ENCODE results near the gene MYOM3. TPM values are rescaled to one million over a fixed set of nuclear protein-coding genes. Genes with fewer than 3 reads are reported as not detected.

Gene MYOM3
- total and polyA plus RNA-seq, 5 donors from 2014 or later, result not detected

- no peak for DNase-seq
- H3K9me3 ChIP-seq (ENCODE audit: control insufficient read depth in 2 of 2, low read length in 2 of 2), result no peaks in the 10 kb centered on the region
- H3K4me1 ChIP-seq (ENCODE audit: control insufficient read depth, insufficient read depth, low read length, poor library complexity, severe bottlenecking), result no peaks in the 10 kb centered on the region
- peaks cover 3% of the 10 kb centered on the region for H3K27me3 ChIP-seq (ENCODE audit: control insufficient read depth, insufficient read depth, low read length)
- Mint-ChIP-seq H3K4me1 (no peaks in the 10 kb centered on the region), H3K27ac (peak overlapping the region in 1 of 3 donors; percentile 56), H3K36me3 (no peaks in the 10 kb centered on the region), H3K27me3 (peaks cover 27% of the 10 kb centered on the region), H3K4me3 (no peak overlapping the region), H3K9me3 (peaks cover 0 to 1% (median 0%) of the 10 kb centered on the region in 7 donors)
- ATAC-seq (ENCODE audit: low read depth in 2 of 2), result no peak
- no peaks in the 10 kb centered on the region for H3K36me3 ChIP-seq (ENCODE audit: control insufficient read depth, insufficient read depth, low read length)
- H3K4me3 ChIP-seq (ENCODE audit: low read depth, low read length), result no peak overlapping the region
- no peak overlapping the region for H3K27ac ChIP-seq (ENCODE audit: insufficient read depth, low read length, poor library complexity, severe bottlenecking)
These were observed 6.7 kb upstream of the MYOM3 start for GRCh38 chr1:24118410-24119242.

- H3K4me3 Mint-ChIP-seq, result no peak overlapping the region
- no peak for ATAC-seq (ENCODE audit: low read depth in 2 of 2)
- H3K27ac Mint-ChIP-seq, result peak overlapping the region in 1 of 3 donors; percentile 38
- Histone ChIP-seq H3K4me1 (ENCODE audit: control insufficient read depth, insufficient read depth, low read length, poor library complexity, severe bottlenecking) (no peaks in the 10 kb centered on the region), H3K4me3 (ENCODE audit: low read depth, low read length) (no peak overlapping the region), H3K36me3 (ENCODE audit: control insufficient read depth, insufficient read depth, low read length) (no peaks in the 10 kb centered on the region), H3K27ac (ENCODE audit: insufficient read depth, low read length, poor library complexity, severe bottlenecking) (no peak overlapping the region), H3K27me3 (ENCODE audit: control insufficient read depth, insufficient read depth, low read length) (peaks cover 3% of the 10 kb centered on the region), H3K9me3 (ENCODE audit: control insufficient read depth in 2 of 2, low read length in 2 of 2) (no peaks in the 10 kb centered on the region)
- H3K27me3 Mint-ChIP-seq, result peaks cover 31% of the 10 kb centered on the region
- no peak for DNase-seq
- peaks cover 0 to 3% (median 0%) of the 10 kb centered on the region in 4 donors for H3K4me1 Mint-ChIP-seq
- H3K9me3 Mint-ChIP-seq, result peaks cover 0 to 1% (median 0%) of the 10 kb centered on the region in 7 donors
- H3K36me3 Mint-ChIP-seq, result no peaks in the 10 kb centered on the region
These were observed 5.9 kb upstream of the MYOM3 start for GRCh38 chr1:24117722-24118409.

GRCh38 chr1:24117132-24117531 lies 5.2 kb upstream of the MYOM3 start:
- Mint-ChIP-seq H3K4me3 (no peak overlapping the region), H3K4me1 (peaks cover 0 to 9% (median 0%) of the 10 kb centered on the region in 4 donors), H3K27ac (no peak overlapping the region), H3K27me3 (peaks cover 31% of the 10 kb centered on the region), H3K36me3 (no peaks in the 10 kb centered on the region), H3K9me3 (peaks cover 0 to 1% (median 0%) of the 10 kb centered on the region in 7 donors)
- H3K27me3 ChIP-seq (ENCODE audit: control insufficient read depth, insufficient read depth, low read length), result peaks cover 3% of the 10 kb centered on the region
- DNase-seq, result no peak
- no peaks in the 10 kb centered on the region for H3K36me3 ChIP-seq (ENCODE audit: control insufficient read depth, insufficient read depth, low read length)
- no peak for ATAC-seq (ENCODE audit: low read depth in 2 of 2)
- H3K27ac ChIP-seq (ENCODE audit: insufficient read depth, low read length, poor library complexity, severe bottlenecking), result no peak overlapping the region
- no peak overlapping the region for H3K4me3 ChIP-seq (ENCODE audit: low read depth, low read length)
- H3K9me3 ChIP-seq (ENCODE audit: control insufficient read depth in 2 of 2, low read length in 2 of 2), result no peaks in the 10 kb centered on the region
- no peaks in the 10 kb centered on the region for H3K4me1 ChIP-seq (ENCODE audit: control insufficient read depth, insufficient read depth, low read length, poor library complexity, severe bottlenecking)

- H3K36me3 Mint-ChIP-seq, result no peaks in the 10 kb centered on the region
- H3K4me1 Mint-ChIP-seq, result peaks cover 0 to 9% (median 0%) of the 10 kb centered on the region in 4 donors
- H3K9me3 ChIP-seq (ENCODE audit: control insufficient read depth in 2 of 2, low read length in 2 of 2), result no peaks in the 10 kb centered on the region
- H3K36me3 ChIP-seq (ENCODE audit: control insufficient read depth, insufficient read depth, low read length), result no peaks in the 10 kb centered on the region
- ATAC-seq (ENCODE audit: low read depth in 2 of 2) (no peak), DNase-seq (no peak)
- H3K27ac Mint-ChIP-seq, result no peak overlapping the region
- H3K4me3 ChIP-seq (ENCODE audit: low read depth, low read length), result no peak overlapping the region
- H3K27me3 ChIP-seq (ENCODE audit: control insufficient read depth, insufficient read depth, low read length), result peaks cover 3% of the 10 kb centered on the region
- no peaks in the 10 kb centered on the region for H3K4me1 ChIP-seq (ENCODE audit: control insufficient read depth, insufficient read depth, low read length, poor library complexity, severe bottlenecking)
- H3K27me3 Mint-ChIP-seq, result peaks cover 31% of the 10 kb centered on the region
- no peak overlapping the region for H3K27ac ChIP-seq (ENCODE audit: insufficient read depth, low read length, poor library complexity, severe bottlenecking)
- no peaks in the 10 kb centered on the region for H3K9me3 Mint-ChIP-seq
- no peak overlapping the region for H3K4me3 Mint-ChIP-seq
These were observed 2.8 kb upstream of the MYOM3 start for GRCh38 chr1:24114753-24115152.

GRCh38 chr1:24113641-24114033 lies 1.7 kb upstream of the MYOM3 start:
- peaks cover 0 to 9% (median 0%) of the 10 kb centered on the region in 4 donors for H3K4me1 Mint-ChIP-seq
- no peaks in the 10 kb centered on the region for H3K36me3 Mint-ChIP-seq
- no peak overlapping the region for H3K4me3 Mint-ChIP-seq
- no peak overlapping the region for H3K27ac Mint-ChIP-seq
- no peak for ATAC-seq (ENCODE audit: low read depth in 2 of 2)
- H3K9me3 Mint-ChIP-seq, result no peaks in the 10 kb centered on the region
- Histone ChIP-seq H3K36me3 (ENCODE audit: control insufficient read depth, insufficient read depth, low read length) (no peaks in the 10 kb centered on the region), H3K4me3 (ENCODE audit: low read depth, low read length) (no peak overlapping the region), H3K4me1 (ENCODE audit: control insufficient read depth, insufficient read depth, low read length, poor library complexity, severe bottlenecking) (no peaks in the 10 kb centered on the region), H3K9me3 (ENCODE audit: control insufficient read depth in 2 of 2, low read length in 2 of 2) (no peaks in the 10 kb centered on the region), H3K27me3 (ENCODE audit: control insufficient read depth, insufficient read depth, low read length) (peaks cover 3% of the 10 kb centered on the region), H3K27ac (ENCODE audit: insufficient read depth, low read length, poor library complexity, severe bottlenecking) (no peak overlapping the region)
- no peak for DNase-seq
- H3K27me3 Mint-ChIP-seq, result peaks cover 31% of the 10 kb centered on the region

- H3K4me1 Mint-ChIP-seq, result peaks cover 0 to 9% (median 0%) of the 10 kb centered on the region in 4 donors
These were observed 506 bp downstream of the MYOM3 start for GRCh38 chr1:24111262-24111995.

GRCh38 chr1:24110642-24111261 lies 1.2 kb downstream of the MYOM3 start:
- Mint-ChIP-seq H3K9me3 (no peaks in the 10 kb centered on the region), H3K4me3 (no peak overlapping the region), H3K36me3 (no peaks in the 10 kb centered on the region), H3K4me1 (peaks cover 0 to 9% (median 0%) of the 10 kb centered on the region in 4 donors), H3K27me3 (peaks cover 18% of the 10 kb centered on the region), H3K27ac (no peak overlapping the region)
- Histone ChIP-seq H3K4me1 (ENCODE audit: control insufficient read depth, insufficient read depth, low read length, poor library complexity, severe bottlenecking) (no peaks in the 10 kb centered on the region), H3K4me3 (ENCODE audit: low read depth, low read length) (no peak overlapping the region), H3K36me3 (ENCODE audit: control insufficient read depth, insufficient read depth, low read length) (no peaks in the 10 kb centered on the region), H3K27me3 (ENCODE audit: control insufficient read depth, insufficient read depth, low read length) (no peaks in the 10 kb centered on the region), H3K9me3 (ENCODE audit: control insufficient read depth in 2 of 2, low read length in 2 of 2) (no peaks in the 10 kb centered on the region), H3K27ac (ENCODE audit: insufficient read depth, low read length, poor library complexity, severe bottlenecking) (no peak overlapping the region)
- DNase-seq (no peak), ATAC-seq (ENCODE audit: low read depth in 2 of 2) (no peak)

More at GRCh38 chr1:24111262-24111995, 506 bp downstream of the MYOM3 start:
- Histone ChIP-seq H3K27me3 (ENCODE audit: control insufficient read depth, insufficient read depth, low read length) (peaks cover 3% of the 10 kb centered on the region), H3K4me3 (ENCODE audit: low read depth, low read length) (no peak overlapping the region), H3K27ac (ENCODE audit: insufficient read depth, low read length, poor library complexity, severe bottlenecking) (no peak overlapping the region), H3K9me3 (ENCODE audit: control insufficient read depth in 2 of 2, low read length in 2 of 2) (no peaks in the 10 kb centered on the region), H3K4me1 (ENCODE audit: control insufficient read depth, insufficient read depth, low read length, poor library complexity, severe bottlenecking) (no peaks in the 10 kb centered on the region), H3K36me3 (ENCODE audit: control insufficient read depth, insufficient read depth, low read length) (no peaks in the 10 kb centered on the region)
- H3K36me3 Mint-ChIP-seq, result no peaks in the 10 kb centered on the region
- ATAC-seq (ENCODE audit: low read depth in 2 of 2) (no peak), DNase-seq (no peak)
- peak overlapping the region in 1 of 4 donors; percentile 50 for H3K4me3 Mint-ChIP-seq
- no peaks in the 10 kb centered on the region for H3K9me3 Mint-ChIP-seq
- peak overlapping the region in 1 of 3 donors; percentile 28 for H3K27ac Mint-ChIP-seq
- H3K27me3 Mint-ChIP-seq, result peaks cover 24% of the 10 kb centered on the region

Data from CD4-positive, CD25-positive, alpha-beta regulatory T cell (primary cell).